GM23338 (cell line): ENCODE data around the gene CMIP.

Experiments used
- CREB1 ChIP-seq: fragments of 250-450 bp; sonication (Bioruptor Pico); IDR thresholded peaks from 2 replicates; pipeline ENCODE4 v1.5.0; 2020; ENCODE audit warnings: low read depth, mild to moderate bottlenecking, moderate library complexity
- CTCF ChIP-seq, 2 experiments: fragments of 200-600 bp in 1 of 2; sonication (generic) in 1 of 2; conservative IDR thresholded peaks; 2 replicates each; pipeline versions ENCODE4 v1.5.1 to v1.6.1; 2016 to 2017; ENCODE audit warnings: antibody characterized with exemption in 2 of 2, low read depth in 2 of 2, mild to moderate bottlenecking in 2 of 2, moderate library complexity in 1 of 2
- ETS1 ChIP-seq: IDR thresholded peaks from 2 replicates; pipeline ENCODE4 v1.6.1; 2016; ENCODE audit warnings: antibody characterized with exemption
- EZH2 ChIP-seq: fragments of 200-600 bp; sonication (generic); IDR thresholded peaks from one replicate; pipeline ENCODE4 v1.8.0; 2017; ENCODE audit warnings: antibody characterized with exemption, mild to moderate bottlenecking, low read depth; ENCODE audit not compliant: unreplicated experiment
- EZH2phosphoT487 ChIP-seq: fragments of 200-600 bp; sonication (generic); IDR thresholded peaks from one replicate; pipeline ENCODE4 v1.8.1; 2018; ENCODE audit warnings: antibody characterized with exemption; ENCODE audit not compliant: unreplicated experiment
- JUNB ChIP-seq: IDR thresholded peaks from one replicate; pipeline ENCODE4 v1.6.1; 2016; ENCODE audit warnings: antibody characterized with exemption; ENCODE audit not compliant: unreplicated experiment
- NANOG ChIP-seq: IDR thresholded peaks from 2 replicates; pipeline ENCODE4 v1.6.1; 2016; ENCODE audit warnings: antibody characterized with exemption, borderline replicate concordance
- POLR2AphosphoS5 ChIP-seq: IDR thresholded peaks from 2 replicates; pipeline ENCODE4 v1.6.1; 2016; ENCODE audit warnings: antibody characterized with exemption, low read depth
- REST ChIP-seq: IDR thresholded peaks from one replicate; pipeline ENCODE4 v1.6.1; 2018; ENCODE audit warnings: antibody characterized with exemption; ENCODE audit not compliant: unreplicated experiment
- STAT1 ChIP-seq: IDR thresholded peaks from one replicate; pipeline ENCODE4 v1.6.1; 2016; ENCODE audit warnings: antibody characterized with exemption; ENCODE audit not compliant: unreplicated experiment
- ZNF331 ChIP-seq: fragments of 250-450 bp; sonication (Bioruptor Pico); IDR thresholded peaks from 2 replicates; pipeline ENCODE4 v1.5.0; 2020; ENCODE audit warnings: low read depth, mild to moderate bottlenecking, moderate library complexity
- TF ChIP-seq, protein P1 (sequence below): fragments of 250-450 bp; sonication (Bioruptor Pico); IDR thresholded peaks from 2 replicates; pipeline ENCODE4 v1.5.0; 2020; ENCODE audit warnings: mild to moderate bottlenecking, moderate library complexity

DNA sequence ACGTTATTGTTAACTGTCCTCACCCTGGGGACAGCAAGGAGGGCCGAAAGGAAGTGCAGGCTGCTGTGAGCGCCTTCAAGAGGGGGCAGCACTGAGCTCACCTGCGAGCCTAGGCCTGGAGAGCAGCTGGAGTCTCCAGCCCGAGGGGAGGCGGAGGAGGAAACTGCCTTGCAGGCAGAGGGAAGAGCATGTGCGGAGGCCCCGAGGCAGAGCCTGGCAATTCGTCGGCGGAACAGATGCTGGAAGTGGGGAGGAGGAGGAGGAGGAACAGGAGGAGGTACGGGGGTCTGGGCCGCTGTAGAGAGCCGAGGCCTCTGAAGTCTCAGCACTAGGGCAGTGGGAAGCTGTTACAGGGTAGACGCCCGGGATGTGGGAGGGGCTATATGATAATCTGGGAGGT lies 284.8 kb downstream of the CMIP start:
- TF ChIP-seq CTCF (conservative IDR thresholded peaks at IDR 0.05; ENCODE audit: low read depth in 2 of 2) (peak; percentile 63 to 86), REST (no peak), NANOG (no peak), EZH2 (no peak), ETS1 (no peak), POLR2AphosphoS5 (peak; percentile 47; the same call in 1 of the 2 replicates), CREB1 (CRISPR knock-in tag) (peak; percentile 39; the same call in 1 of the 2 replicates), JUNB (no peak), EZH2phosphoT487 (no peak), ZNF331 (CRISPR knock-in tag) (no peak), STAT1 (no peak)
- TF ChIP-seq, protein P1, sequence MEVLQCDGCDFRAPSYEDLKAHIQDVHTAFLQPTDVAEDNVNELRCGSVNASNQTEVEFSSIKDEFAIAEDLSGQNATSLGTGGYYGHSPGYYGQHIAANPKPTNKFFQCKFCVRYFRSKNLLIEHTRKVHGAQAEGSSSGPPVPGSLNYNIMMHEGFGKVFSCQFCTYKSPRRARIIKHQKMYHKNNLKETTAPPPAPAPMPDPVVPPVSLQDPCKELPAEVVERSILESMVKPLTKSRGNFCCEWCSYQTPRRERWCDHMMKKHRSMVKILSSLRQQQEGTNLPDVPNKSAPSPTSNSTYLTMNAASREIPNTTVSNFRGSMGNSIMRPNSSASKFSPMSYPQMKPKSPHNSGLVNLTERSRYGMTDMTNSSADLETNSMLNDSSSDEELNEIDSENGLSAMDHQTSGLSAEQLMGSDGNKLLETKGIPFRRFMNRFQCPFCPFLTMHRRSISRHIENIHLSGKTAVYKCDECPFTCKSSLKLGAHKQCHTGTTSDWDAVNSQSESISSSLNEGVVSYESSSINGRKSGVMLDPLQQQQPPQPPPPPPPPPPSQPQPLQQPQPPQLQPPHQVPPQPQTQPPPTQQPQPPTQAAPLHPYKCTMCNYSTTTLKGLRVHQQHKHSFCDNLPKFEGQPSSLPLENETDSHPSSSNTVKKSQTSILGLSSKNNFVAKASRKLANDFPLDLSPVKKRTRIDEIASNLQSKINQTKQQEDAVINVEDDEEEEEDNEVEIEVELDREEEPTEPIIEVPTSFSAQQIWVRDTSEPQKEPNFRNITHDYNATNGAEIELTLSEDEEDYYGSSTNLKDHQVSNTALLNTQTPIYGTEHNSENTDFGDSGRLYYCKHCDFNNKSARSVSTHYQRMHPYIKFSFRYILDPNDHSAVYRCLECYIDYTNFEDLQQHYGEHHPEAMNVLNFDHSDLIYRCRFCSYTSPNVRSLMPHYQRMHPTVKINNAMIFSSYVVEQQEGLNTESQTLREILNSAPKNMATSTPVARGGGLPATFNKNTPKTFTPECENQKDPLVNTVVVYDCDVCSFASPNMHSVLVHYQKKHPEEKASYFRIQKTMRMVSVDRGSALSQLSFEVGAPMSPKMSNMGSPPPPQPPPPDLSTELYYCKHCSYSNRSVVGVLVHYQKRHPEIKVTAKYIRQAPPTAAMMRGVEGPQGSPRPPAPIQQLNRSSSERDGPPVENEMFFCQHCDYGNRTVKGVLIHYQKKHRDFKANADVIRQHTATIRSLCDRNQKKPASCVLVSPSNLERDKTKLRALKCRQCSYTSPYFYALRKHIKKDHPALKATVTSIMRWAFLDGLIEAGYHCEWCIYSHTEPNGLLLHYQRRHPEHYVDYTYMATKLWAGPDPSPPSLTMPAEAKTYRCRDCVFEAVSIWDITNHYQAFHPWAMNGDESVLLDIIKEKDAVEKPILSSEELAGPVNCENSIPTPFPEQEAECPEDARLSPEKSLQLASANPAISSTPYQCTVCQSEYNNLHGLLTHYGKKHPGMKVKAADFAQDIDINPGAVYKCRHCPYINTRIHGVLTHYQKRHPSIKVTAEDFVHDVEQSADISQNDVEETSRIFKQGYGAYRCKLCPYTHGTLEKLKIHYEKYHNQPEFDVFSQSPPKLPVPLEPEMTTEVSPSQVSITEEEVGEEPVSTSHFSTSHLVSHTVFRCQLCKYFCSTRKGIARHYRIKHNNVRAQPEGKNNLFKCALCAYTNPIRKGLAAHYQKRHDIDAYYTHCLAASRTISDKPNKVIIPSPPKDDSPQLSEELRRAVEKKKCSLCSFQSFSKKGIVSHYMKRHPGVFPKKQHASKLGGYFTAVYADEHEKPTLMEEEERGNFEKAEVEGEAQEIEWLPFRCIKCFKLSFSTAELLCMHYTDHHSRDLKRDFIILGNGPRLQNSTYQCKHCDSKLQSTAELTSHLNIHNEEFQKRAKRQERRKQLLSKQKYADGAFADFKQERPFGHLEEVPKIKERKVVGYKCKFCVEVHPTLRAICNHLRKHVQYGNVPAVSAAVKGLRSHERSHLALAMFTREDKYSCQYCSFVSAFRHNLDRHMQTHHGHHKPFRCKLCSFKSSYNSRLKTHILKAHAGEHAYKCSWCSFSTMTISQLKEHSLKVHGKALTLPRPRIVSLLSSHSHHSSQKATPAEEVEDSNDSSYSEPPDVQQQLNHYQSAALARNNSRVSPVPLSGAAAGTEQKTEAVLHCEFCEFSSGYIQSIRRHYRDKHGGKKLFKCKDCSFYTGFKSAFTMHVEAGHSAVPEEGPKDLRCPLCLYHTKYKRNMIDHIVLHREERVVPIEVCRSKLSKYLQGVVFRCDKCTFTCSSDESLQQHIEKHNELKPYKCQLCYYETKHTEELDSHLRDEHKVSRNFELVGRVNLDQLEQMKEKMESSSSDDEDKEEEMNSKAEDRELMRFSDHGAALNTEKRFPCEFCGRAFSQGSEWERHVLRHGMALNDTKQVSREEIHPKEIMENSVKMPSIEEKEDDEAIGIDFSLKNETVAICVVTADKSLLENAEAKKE (CRISPR knock-in tag), result no peak
